ENCODE data around the gene ABHD16B.
"Not testable (repeated sequence)": the region's sequence is repeated elsewhere in the genome, so short reads cannot be mapped to it uniquely, and the experiment has no call there.

ABHD16B gene

GRCh38 chr20:63835021-63835858, 26.1 kb upstream of the ABHD16B start:
- DNase-seq = no peak

GRCh38 chr20:63836458-63837344, 24.6 kb upstream of the ABHD16B start:
- DNase-seq = no peak

GRCh38 chr20:63837479-63837878, 23.8 kb upstream of the ABHD16B start:
- DNase-seq = no peak

GRCh38 chr20:63839620-63840019, 21.7 kb upstream of the ABHD16B start:
- no peak for DNase-seq

GRCh38 chr20:63840405-63840828, 20.9 kb upstream of the ABHD16B start:
- no peak for DNase-seq

- no peak for DNase-seq
Measured at GRCh38 chr20:63842258-63842657, 19.0 kb upstream of the ABHD16B start.

- DNase-seq = no peak
Measured at GRCh38 chr20:63843222-63843621, 18.1 kb upstream of the ABHD16B start.

GRCh38 chr20:63843778-63844177, 17.5 kb upstream of the ABHD16B start:
- DNase-seq = no peak

GRCh38 chr20:63844511-63844991, 16.7 kb upstream of the ABHD16B start:
- no peak for DNase-seq

- DNase-seq = no peak
Measured at GRCh38 chr20:63846128-63846771, 15.0 kb upstream of the ABHD16B start.

- DNase-seq = no peak
Measured at GRCh38 chr20:63846888-63847236, 14.4 kb upstream of the ABHD16B start.

- DNase-seq = no peak
Measured at GRCh38 chr20:63847237-63848002, 13.9 kb upstream of the ABHD16B start.

GRCh38 chr20:63848003-63848911, 13.0 kb upstream of the ABHD16B start:
- DNase-seq = no peak

- DNase-seq = no peak
Measured at GRCh38 chr20:63850689-63851547, 10.4 kb upstream of the ABHD16B start.

- DNase-seq = not testable (repeated sequence)
Measured at GRCh38 chr20:63851548-63851943, 9.8 kb upstream of the ABHD16B start.

GRCh38 chr20:63853733-63854068, 7.6 kb upstream of the ABHD16B start:
- DNase-seq = not testable (repeated sequence)

- DNase-seq = no peak
Measured at GRCh38 chr20:63854069-63854765, 7.1 kb upstream of the ABHD16B start.

- DNase-seq = no peak
Measured at GRCh38 chr20:63854766-63855362, 6.4 kb upstream of the ABHD16B start.

- DNase-seq = no peak
Measured at GRCh38 chr20:63855363-63856097, 5.8 kb upstream of the ABHD16B start.

All from NCI-H1436 (cell line).